Posterior cingulate gyrus (tissue), 11 donors: Measurements from ENCODE around the gene NTN1.

Experiments used
- DNase-seq, 10 donors: peaks; one replicate each; pipeline versions ENCODE4 v3.0.0 to v3.0.0-alpha.2; 2020 to 2021; ENCODE audit warnings: mixed read lengths in 3 of 10
- intact Hi-C: fragments of 100-400 bp; cut with DNase I; formaldehyde crosslinking; loops from one replicate; pipeline ENCODE4 v1.15.1; 2023

Gene NTN1

GRCh38 chr17:9206410-9206703 is 185.0 kb downstream of the NTN1 start:
- DNase-seq = peak in 1 of 10 donors; percentile 44
- intact Hi-C loops = no loop called here

DNA sequence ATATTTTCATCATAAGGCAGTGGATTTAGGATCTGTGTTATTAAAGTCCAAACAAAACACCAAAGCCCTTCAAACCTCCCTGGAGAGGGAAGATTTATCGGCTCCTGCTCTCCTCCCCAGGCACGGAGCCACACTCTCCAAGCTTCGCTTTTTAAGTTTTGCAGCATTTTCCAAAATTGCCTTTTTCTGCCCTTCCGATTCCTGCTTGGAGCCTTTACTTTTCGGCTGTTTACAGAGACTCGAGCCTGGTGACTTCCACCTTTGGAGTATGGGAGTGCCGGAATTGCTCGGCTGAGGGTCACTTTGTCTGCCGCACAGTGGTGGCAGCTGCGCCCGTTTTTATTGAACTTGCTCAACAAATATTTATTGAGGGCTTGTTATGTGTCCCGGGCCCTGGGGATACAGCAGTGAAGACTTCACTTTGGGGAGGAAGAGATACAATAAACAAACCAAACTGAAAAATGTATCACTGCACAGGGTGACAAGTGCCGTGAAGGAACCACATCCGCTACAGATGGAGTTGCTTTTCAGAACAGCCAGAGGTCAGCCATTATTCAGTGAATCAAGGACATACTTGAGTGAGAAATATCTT is 185.5 kb downstream of the NTN1 start:
- intact Hi-C loops = no loop called here
- DNase-seq = peak in 2 of 10 donors; percentile 29 to 32

GRCh38 chr17:9208381-9209105 is 187.2 kb downstream of the NTN1 start:
- peak in 2 of 10 donors; percentile 28 to 45 for DNase-seq
- intact Hi-C loops = no loop called here

DNA sequence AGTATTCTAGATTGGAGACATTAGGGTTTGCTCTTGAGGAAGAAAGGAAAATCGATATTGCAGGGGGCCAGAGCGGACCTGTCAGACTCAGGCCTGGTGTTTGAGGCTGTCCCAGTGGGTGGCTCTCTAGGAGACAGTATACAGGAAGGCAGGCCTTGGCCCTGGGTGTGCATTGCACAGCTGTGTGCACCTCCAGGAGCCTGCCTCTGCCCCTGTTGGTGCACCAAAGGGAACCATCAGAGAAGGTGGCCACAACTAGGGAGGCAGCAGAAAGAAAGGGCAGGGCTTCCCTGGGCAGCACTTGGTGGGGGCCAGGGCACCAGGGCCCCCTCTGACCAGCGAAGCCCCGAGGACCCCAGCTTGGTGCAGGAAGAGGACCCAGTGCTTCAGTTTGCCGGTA is 188.0 kb downstream of the NTN1 start:
- DNase-seq = peak in 1 of 10 donors; percentile 6
- intact Hi-C loops = no loop called here

GRCh38 chr17:9209781-9210370 is 188.6 kb downstream of the NTN1 start:
- intact Hi-C loops = no loop called here
- peak in 1 of 10 donors; percentile 53 for DNase-seq

GRCh38 chr17:9211133-9211765 is 189.9 kb downstream of the NTN1 start:
- DNase-seq = peak in 2 of 10 donors; percentile 17 to 60
- intact Hi-C loops = no loop called here

DNA sequence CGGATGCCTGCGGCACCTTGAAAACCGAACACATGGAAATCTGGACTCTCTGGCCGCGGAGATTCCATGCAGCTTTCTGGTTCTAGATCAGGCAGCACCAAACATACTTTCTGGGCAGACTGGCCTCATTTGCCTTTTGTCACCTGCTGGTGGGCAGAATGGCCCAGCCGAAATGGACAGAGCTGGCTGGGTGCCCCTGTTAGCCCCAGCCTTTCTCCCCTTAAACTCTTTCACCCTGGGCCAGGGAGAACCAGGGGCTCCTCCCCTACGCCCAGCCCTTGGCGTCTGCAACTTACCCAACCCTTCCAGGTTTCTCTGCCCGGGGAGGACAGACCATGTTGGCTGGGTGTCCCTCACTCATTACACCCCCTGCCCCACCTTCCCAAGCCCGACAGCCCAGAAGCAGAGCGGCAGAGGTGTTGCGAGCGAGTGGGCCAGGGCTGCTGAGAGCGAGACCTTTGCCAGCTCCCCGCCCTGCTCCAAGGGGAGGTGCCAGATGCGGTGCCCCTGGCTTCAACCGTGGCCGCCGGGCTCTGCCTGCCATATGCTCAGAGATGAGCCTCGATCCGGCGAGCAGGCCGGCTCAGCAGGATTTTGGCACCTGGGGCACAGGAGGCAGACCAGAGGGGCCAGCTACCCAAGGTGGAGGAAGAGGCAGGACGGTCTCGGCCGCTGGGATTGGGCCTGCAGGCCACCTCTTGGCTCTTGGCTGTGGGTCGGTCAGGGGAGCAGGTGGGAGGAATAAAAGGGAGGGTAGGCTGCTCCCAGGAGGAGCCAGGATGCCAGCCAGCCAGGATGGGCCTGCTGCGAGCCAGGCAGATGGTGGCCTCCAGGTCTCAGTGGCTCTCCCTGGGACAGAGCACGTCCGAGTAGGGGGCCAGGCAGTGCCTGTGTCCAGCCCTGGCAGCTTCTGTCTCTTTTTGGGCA is 191.3 kb downstream of the NTN1 start:
- intact Hi-C loops = no loop called here
- DNase-seq = peak in 3 of 10 donors; percentile 42 to 73 (median 62)

GRCh38 chr17:9213303-9213640 is 192.0 kb downstream of the NTN1 start:
- intact Hi-C loops = no loop called here
- DNase-seq = no peak

DNA sequence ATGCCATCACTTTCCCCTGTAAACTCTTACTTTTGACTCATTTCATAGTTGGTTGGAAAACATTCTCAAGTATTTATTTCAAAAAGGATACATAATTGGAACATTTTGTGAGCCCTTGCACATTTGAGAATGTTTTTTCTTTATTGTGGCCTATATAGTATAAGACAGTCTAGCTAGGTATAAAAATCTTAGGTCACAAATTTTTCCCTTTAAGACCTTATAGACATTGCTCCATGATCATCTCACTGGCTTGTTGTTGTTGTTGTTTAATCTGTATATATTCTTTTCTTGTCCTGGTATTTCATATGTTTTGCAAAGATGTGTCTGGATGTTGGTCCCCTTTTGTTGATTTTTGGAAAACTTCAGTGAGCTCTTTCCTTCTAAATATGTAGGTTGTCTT is 194.2 kb downstream of the NTN1 start:
- no peak for DNase-seq
- intact Hi-C loops = no loop called here

DNA sequence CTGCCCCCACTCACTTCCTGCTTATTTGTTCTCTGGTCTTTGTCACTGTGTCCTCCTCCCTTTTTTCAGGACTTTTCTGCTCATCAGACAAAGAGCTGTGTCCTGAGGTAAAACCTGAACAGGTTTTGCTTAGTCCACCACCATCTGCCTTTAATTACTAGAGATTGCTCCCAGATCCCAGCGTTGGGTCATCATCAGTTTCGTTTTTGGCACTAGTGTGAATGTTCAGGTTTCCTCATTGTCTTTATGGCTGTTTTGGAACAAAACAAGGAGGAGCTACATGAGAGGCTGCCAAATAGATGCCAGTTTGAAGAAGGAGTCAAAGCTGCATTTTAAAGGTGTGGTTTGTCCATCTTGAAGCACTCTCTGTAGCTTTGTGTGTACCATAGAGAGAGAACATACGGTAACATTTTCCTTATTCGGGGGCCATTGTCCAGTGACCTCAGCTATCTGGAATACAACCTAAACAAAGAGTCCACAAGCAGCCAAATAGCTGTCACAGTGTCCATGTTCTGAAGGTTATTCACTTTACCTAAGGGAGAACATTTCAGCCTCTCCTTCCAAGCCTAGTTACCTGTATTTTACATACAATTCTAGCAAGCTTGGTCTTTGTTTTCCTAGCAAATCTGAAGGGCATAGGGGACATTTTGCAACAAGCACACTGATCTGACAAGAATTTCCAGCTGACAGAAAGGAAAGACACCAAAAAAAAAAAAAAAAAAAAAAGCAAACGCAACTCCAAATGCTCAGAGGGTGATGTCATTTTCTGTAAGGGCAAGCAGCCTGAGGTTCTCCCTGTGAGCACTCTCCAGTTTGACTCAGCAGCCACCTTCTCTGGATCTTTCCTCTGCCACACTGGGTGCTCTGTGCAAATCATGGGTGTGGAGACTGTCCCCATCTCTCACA is 196.1 kb downstream of the NTN1 start:
- DNase-seq = peak in 2 of 10 donors; percentile 11 to 14
- intact Hi-C loops = no loop called here

DNA sequence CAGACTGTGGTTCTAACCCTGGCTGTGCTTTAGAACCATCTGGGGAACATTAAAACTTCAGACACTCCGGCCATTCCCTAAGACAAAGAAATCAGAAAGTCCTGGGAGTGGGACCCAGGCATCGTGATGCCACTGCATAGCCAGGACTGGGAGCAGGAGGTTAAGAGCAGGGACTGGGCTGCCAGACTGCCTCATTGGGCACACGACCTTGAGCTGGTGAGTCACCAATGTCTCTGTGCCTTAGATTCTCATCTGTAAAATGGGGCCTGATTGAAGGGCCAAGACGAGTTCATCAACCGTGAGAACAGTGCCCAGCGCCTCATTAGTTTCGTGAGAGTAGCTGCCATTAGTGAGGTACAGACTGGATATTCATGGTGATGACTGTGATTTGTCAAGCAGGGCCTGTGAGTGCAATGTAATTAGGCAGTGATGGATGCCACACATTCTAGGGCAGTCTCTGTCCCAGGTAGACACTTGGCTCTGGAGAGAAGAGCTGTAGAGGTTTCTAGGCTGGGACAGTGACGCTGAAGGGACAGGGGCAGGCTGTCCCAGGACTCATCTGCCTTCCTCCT is 196.8 kb downstream of the NTN1 start:
- peak in 2 of 10 donors; percentile 3 to 41 for DNase-seq
- intact Hi-C loops = no loop called here

DNA sequence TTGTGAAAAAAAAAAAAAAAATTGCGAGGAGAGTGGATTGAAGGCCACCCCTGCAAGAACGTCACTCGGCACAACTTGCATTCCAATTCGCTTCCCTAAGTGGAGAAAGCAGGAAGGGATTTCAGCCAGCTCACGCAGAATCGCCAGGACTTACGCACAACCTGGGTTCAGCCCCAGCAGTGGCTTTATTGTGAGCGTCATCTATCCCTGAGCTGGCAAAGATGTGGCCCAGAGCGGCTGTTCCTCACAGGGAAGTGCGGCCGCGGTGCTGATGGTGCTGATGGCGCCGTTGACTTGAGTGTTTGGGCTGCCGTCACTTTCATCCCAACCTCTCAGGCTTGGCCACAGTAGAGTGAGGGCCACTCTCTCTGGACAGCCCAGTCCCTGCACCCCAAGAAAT is 197.6 kb downstream of the NTN1 start:
- intact Hi-C loops = no loop called here
- DNase-seq = peak in 3 of 10 donors; percentile 63 to 68 (median 65)

- peak in 3 of 10 donors; percentile 18 to 60 (median 33) for DNase-seq
- intact Hi-C loops = no loop called here
Observed at GRCh38 chr17:9219631-9220397, 198.5 kb downstream of the NTN1 start.

- DNase-seq = peak in 3 of 10 donors; percentile 53 to 72 (median 59)
- intact Hi-C loops = no loop called here
Observed at GRCh38 chr17:9220398-9221146, 199.3 kb downstream of the NTN1 start.

DNA sequence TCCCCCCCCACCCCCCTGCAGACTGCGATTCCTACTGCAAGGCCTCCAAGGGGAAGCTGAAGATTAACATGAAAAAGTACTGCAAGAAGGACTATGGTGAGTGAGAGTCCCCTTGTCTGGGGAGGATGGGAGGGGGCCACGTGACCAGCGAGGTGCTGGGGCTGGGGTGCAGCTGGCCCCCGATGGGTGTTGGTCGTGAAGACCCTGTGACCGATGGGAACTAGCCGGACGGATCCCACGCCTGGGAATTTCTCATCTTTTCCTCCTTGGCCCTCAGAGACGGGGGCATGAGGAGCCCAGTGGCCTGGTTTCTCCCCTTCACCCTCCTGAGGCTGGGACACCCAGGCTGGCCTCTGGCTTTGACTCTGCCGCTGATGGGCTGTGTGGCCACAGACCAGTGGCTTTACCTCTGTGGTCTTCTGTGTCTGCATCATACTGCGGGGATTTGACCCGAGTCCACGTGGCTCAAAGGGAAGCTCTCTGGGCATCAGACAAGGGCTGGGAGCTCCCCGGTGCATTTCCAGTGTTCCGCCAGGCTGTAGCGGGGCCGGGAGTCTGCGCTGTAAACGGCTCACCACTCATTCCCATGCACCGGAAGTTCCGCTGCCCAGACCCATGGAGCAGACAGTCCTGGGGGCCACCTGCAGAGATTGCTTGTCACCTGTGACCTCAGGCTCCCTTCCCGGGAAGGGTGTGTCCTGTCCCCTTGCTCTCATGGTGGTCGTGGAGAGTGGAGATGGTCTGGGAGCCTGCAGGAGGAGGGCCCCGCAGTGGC is 200.0 kb downstream of the NTN1 start:
- intact Hi-C loops = no loop called here
- DNase-seq = peak in 3 of 10 donors; percentile 59 to 66 (median 63)

DNA sequence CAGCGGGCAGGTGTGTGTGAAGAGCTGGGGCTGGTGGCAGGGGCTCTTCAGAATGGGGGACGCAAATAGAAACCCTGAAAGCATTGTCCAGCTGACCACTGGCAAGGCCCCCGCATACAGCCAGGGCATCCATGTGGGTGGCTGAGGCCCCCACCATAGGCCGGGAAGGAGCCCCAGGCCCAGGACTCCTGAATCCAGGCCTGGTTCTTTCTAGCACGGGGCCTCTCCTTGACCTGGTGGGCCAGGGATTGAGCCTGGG is 200.5 kb downstream of the NTN1 start:
- intact Hi-C loops = no loop called here
- peak in 2 of 10 donors; percentile 33 to 70 for DNase-seq

GRCh38 chr17:9223531-9223930 is 202.2 kb downstream of the NTN1 start:
- DNase-seq = peak in 1 of 10 donors; percentile 58
- intact Hi-C loops = no loop called here
